ENCODE results near the gene MYL4. TPM values are rescaled to one million over a fixed set of nuclear protein-coding genes. Genes with fewer than 3 reads are reported as not detected.
A peak's percentile ranks its signal among the peaks of the same experiment; 100 is the strongest.

MYL4 gene
- total and polyA plus RNA-seq, 10 of the 15 experiments (the other 5 are each of a cell fraction or from before 2014, with no cell fraction given) = 0.23 to 1.6 (median 0.58) TPM; not detected in 3

DNA sequence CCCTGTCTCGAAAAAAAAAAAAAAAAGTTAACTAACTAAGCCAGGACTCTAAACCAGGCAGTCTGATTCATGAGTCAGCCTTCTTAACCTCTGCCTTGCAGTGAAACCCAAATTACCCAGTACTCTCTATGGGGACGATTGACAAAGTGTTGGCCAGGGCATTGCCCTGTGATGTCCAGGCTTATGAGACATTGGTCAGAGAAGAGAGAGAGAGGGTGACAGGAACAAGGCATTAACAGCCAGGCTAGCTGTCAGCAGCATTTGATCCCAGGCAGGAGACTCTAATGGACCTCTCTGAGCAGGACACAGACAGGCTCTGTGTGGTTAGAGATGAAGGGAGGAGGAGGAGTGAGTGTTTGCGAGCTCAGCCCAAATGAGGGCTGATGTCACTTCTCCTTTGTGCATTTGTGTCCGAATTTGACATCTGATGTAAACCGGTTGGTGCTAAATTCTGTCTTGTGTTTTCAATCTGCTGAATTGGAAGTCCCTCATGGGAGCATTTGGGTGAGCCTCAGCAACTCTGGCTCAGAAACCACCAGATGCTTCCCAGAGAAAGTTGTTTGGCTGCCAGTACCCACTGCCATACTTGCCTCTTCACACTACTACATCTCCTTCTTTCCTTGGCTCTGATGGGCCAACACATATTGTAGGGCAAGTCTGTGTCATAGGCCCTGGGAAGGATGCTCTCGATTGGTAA lies 4.3 kb upstream of the MYL4 start (continued):
- TF ChIP-seq EZH2 (IDR thresholded peaks at IDR 0.05; ENCODE audit: borderline replicate concordance, control insufficient read depth, low read depth, low read length) (no peak), MYB (IDR thresholded peaks at IDR 0.05; ENCODE audit: borderline replicate concordance, low read depth, low read length) (no peak), GATAD2B (conservative IDR thresholded peaks at IDR 0.05; ENCODE audit: low read depth) (no peak), ATF3 (IDR thresholded peaks at IDR 0.05; ENCODE audit: borderline replicate concordance, extremely low read depth, low read depth, low read length) (no peak), SUPT20H (IDR thresholded peaks at IDR 0.05; ENCODE audit: borderline replicate concordance, control insufficient read depth, low read depth, low read length) (no peak), EGR1 (IDR thresholded peaks at IDR 0.05; ENCODE audit: borderline replicate concordance in 1 of 2, low read depth in 2 of 2, low read length in 2 of 2) (no peak), RB1 (IDR thresholded peaks at IDR 0.05; ENCODE audit: borderline replicate concordance) (no peak), BCLAF1 (IDR thresholded peaks at IDR 0.05) (no peak), RAD21 (IDR thresholded peaks at IDR 0.05; ENCODE audit: insufficient read depth, low read depth, low read length) (no peak), MTA2 (IDR thresholded peaks at IDR 0.05; ENCODE audit: low read depth) (no peak; the same call in 1 of the 2 replicates), ZZZ3 (IDR thresholded peaks at IDR 0.05; ENCODE audit: control insufficient read depth, insufficient read length, low read depth) (no peak), POLR2A (IDR thresholded peaks at IDR 0.05; ENCODE audit: low read depth, low read length) (peak; percentile 62), ZNF24 (IDR thresholded peaks at IDR 0.05) (no peak), MEF2B (IDR thresholded peaks at IDR 0.05; ENCODE audit: partially characterized antibody, poor library complexity, severe bottlenecking) (peak; percentile 7), HDAC2 (IDR thresholded peaks at IDR 0.05) (no peak), CBX5 (IDR thresholded peaks at IDR 0.05; ENCODE audit: low read depth) (no peak), CHD4 (IDR thresholded peaks at IDR 0.05) (no peak), POLR2AphosphoS5 (IDR thresholded peaks at IDR 0.05; ENCODE audit: low read length) (peak; percentile 46; the same call in 1 of the 2 replicates), YBX1 (IDR thresholded peaks at IDR 0.05) (no peak), BHLHE40 (IDR thresholded peaks at IDR 0.05; ENCODE audit: borderline replicate concordance in 1 of 2, low read depth in 2 of 2, low read length in 1 of 2) (0 out of 4 replicates have a peak, but pooled peaks have one; percentile 3 to 26), SP1 (IDR thresholded peaks at IDR 0.05; ENCODE audit: low read depth, low read length) (no peak), IRF3 (IDR thresholded peaks at IDR 0.05) (no peak), DPF2 (IDR thresholded peaks at IDR 0.05) (no peak), RFX5 (IDR thresholded peaks at IDR 0.05; ENCODE audit: low read depth, low read length) (no peak), SRF (IDR thresholded peaks at IDR 0.05; ENCODE audit: low read depth in 2 of 2, low read length in 2 of 2) (no peak)
- TF ChIP-seq, protein P1, sequence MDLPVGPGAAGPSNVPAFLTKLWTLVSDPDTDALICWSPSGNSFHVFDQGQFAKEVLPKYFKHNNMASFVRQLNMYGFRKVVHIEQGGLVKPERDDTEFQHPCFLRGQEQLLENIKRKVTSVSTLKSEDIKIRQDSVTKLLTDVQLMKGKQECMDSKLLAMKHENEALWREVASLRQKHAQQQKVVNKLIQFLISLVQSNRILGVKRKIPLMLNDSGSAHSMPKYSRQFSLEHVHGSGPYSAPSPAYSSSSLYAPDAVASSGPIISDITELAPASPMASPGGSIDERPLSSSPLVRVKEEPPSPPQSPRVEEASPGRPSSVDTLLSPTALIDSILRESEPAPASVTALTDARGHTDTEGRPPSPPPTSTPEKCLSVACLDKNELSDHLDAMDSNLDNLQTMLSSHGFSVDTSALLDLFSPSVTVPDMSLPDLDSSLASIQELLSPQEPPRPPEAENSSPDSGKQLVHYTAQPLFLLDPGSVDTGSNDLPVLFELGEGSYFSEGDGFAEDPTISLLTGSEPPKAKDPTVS (IDR thresholded peaks at IDR 0.05; ENCODE audit: low read depth, low read length) = no peak

Data from GM12878 (cell line).